Measurements from ENCODE around the gene ZNF841. TPM values are rescaled to one million over a fixed set of nuclear protein-coding genes. Genes with fewer than 3 reads are reported as not detected.
"Not testable (repeated sequence)": the region's sequence is repeated elsewhere in the genome, so short reads cannot be mapped to it uniquely, and the experiment has no call there.

The ZNF841 gene
- total RNA-seq, 1 donor from 2014 or later = 37.8 TPM

- H3K4me1 Mint-ChIP-seq (ENCODE audit: low read depth, unreplicated experiment); H3K4me1 ChIP-seq (ENCODE audit: insufficient read depth, low read length); H2AFZ ChIP-seq (ENCODE audit: low read depth, low read length); H4K20me1 ChIP-seq (ENCODE audit: insufficient read depth, low read length); H3K4me3 ChIP-seq (ENCODE audit: insufficient read depth, low read depth, low read length); FAIRE-seq; DNase-seq (ENCODE audit: low read depth); H3K27ac Mint-ChIP-seq (ENCODE audit: unreplicated experiment); H3K27me3 Mint-ChIP-seq (ENCODE audit: low read depth, unreplicated experiment); H3K9ac ChIP-seq (ENCODE audit: low read length); H3K27ac ChIP-seq (ENCODE audit: low read depth, low read length); H3K9me3 ChIP-seq (ENCODE audit: insufficient read depth, low read depth, low read length); H3K79me2 ChIP-seq (ENCODE audit: insufficient read depth, low read length); H3K4me2 ChIP-seq (ENCODE audit: low read length); H3K27me3 ChIP-seq (ENCODE audit: insufficient read depth, low read length); H3K36me3 ChIP-seq (ENCODE audit: insufficient read depth, low read length): not testable (repeated sequence)
- peaks cover 32% of the 10 kb centered on the region for H3K36me3 Mint-ChIP-seq (ENCODE audit: low read depth, unreplicated experiment)
- peak overlapping the region; percentile 42 for H3K4me3 Mint-ChIP-seq (ENCODE audit: unreplicated experiment)
- H3K9me3 Mint-ChIP-seq (ENCODE audit: unreplicated experiment) = peaks cover 39% of the 10 kb centered on the region
These were observed 43.8 kb downstream of the ZNF841 start for GRCh38 chr19:52051736-52052135.

GRCh38 chr19:52048555-52049501 is 46.7 kb downstream of the ZNF841 start, which contains the start of gene ZNF432:
TSS of gene ZNF432 (minus strand) at chr19:52048838. CDS start at chr19:52046868, 1,970 bp downstream.
- Mint-ChIP-seq H3K27me3 (ENCODE audit: low read depth, unreplicated experiment) (no peaks in the 10 kb centered on the region), H3K27ac (ENCODE audit: unreplicated experiment) (peak within 1 kb of the TSS; percentile 98), H3K4me1 (ENCODE audit: low read depth, unreplicated experiment) (no peaks in the 10 kb centered on the region), H3K4me3 (ENCODE audit: unreplicated experiment) (peak within 1 kb of the TSS; percentile 96), H3K36me3 (ENCODE audit: low read depth, unreplicated experiment) (peaks cover 43% of the 10 kb centered on the region), H3K9me3 (ENCODE audit: unreplicated experiment) (peaks cover 20% of the 10 kb centered on the region)
- Histone ChIP-seq H3K4me2 (ENCODE audit: low read length) (peak within 1 kb of the TSS; percentile 91), H3K9me3 (ENCODE audit: insufficient read depth, low read depth, low read length) (peaks cover 3% of the 10 kb centered on the region), H2AFZ (ENCODE audit: low read depth, low read length) (peak within 1 kb of the TSS; percentile 96), H3K4me3 (ENCODE audit: insufficient read depth, low read depth, low read length) (peak within 1 kb of the TSS; percentile 71), H4K20me1 (ENCODE audit: insufficient read depth, low read length) (no peaks in the 10 kb centered on the region), H3K27ac (ENCODE audit: low read depth, low read length) (peak within 1 kb of the TSS; percentile 89), H3K79me2 (ENCODE audit: insufficient read depth, low read length) (peaks cover 8% of the 10 kb centered on the region), H3K9ac (ENCODE audit: low read length) (peak within 1 kb of the TSS; percentile 87), H3K27me3 (ENCODE audit: insufficient read depth, low read length) (no peaks in the 10 kb centered on the region), H3K4me1 (ENCODE audit: insufficient read depth, low read length) (peaks cover 3% of the 10 kb centered on the region), H3K36me3 (ENCODE audit: insufficient read depth, low read length) (peaks cover 13% of the 10 kb centered on the region)
- DNase-seq (ENCODE audit: low read depth) (peak; percentile 89), FAIRE-seq (no peak)
- TF ChIP-seq CTCF (IDR thresholded peaks at IDR 0.05; ENCODE audit: insufficient read depth, low read depth, low read length) = no peak
- TF ChIP-seq EZH2 (IDR thresholded peaks at IDR 0.05; ENCODE audit: insufficient read depth, low read length) = no peak

- H2AFZ ChIP-seq (ENCODE audit: low read depth, low read length) = no peak overlapping the region
- peaks cover 43% of the 10 kb centered on the region for H3K9me3 ChIP-seq (ENCODE audit: insufficient read depth, low read depth, low read length)
- peaks cover 56% of the 10 kb centered on the region for H3K36me3 ChIP-seq (ENCODE audit: insufficient read depth, low read length)
- no peaks in the 10 kb centered on the region for H3K27me3 Mint-ChIP-seq (ENCODE audit: low read depth, unreplicated experiment)
- H4K20me1 ChIP-seq (ENCODE audit: insufficient read depth, low read length) = no peaks in the 10 kb centered on the region
- H3K27ac ChIP-seq (ENCODE audit: low read depth, low read length) = no peak overlapping the region
- DNase-seq (ENCODE audit: low read depth) (no peak), FAIRE-seq (no peak)
- H3K9ac ChIP-seq (ENCODE audit: low read length) = no peak overlapping the region
- no peaks in the 10 kb centered on the region for H3K4me1 ChIP-seq (ENCODE audit: insufficient read depth, low read length)
- no peak overlapping the region for H3K27ac Mint-ChIP-seq (ENCODE audit: unreplicated experiment)
- no peaks in the 10 kb centered on the region for H3K27me3 ChIP-seq (ENCODE audit: insufficient read depth, low read length)
- H3K4me3 Mint-ChIP-seq (ENCODE audit: unreplicated experiment) = no peak overlapping the region
- H3K36me3 Mint-ChIP-seq (ENCODE audit: low read depth, unreplicated experiment) = peaks cover 81% of the 10 kb centered on the region
- H3K4me1 Mint-ChIP-seq (ENCODE audit: low read depth, unreplicated experiment) = no peaks in the 10 kb centered on the region
- TF ChIP-seq CTCF (IDR thresholded peaks at IDR 0.05; ENCODE audit: insufficient read depth, low read depth, low read length) (no peak), EZH2 (IDR thresholded peaks at IDR 0.05; ENCODE audit: insufficient read depth, low read length) (no peak)
- H3K79me2 ChIP-seq (ENCODE audit: insufficient read depth, low read length) = no peaks in the 10 kb centered on the region
- H3K4me2 ChIP-seq (ENCODE audit: low read length) = no peak overlapping the region
- H3K4me3 ChIP-seq (ENCODE audit: insufficient read depth, low read depth, low read length) = no peak overlapping the region
- H3K9me3 Mint-ChIP-seq (ENCODE audit: unreplicated experiment) = peaks cover 54% of the 10 kb centered on the region
These were observed 56.4 kb downstream of the ZNF841 start for GRCh38 chr19:52039169-52039568.

Data from astrocyte (in vitro differentiated cells and primary cell).